Caco-2 (cell line): ENCODE data around the gene FLNA. TPM values are rescaled to one million over a fixed set of nuclear protein-coding genes. Genes with fewer than 3 reads are reported as not detected.

Experiments used
- BruUV-seq: library from RNA; stranded (reverse); fragments of 400-500 nt; replicated peaks from 2 replicates; lab custom pipeline; 2021; lab: Mats Ljungman, UMichigan
- CTCF ChIA-PET: fragments of 300-600 bp; sonication (Branson Sonifier 250); formaldehyde crosslinking; loops from one replicate; lab custom pipeline; 2022; ENCODE audit warnings: antibody characterized with exemption; lab: Charles Lee
- POLR2A ChIA-PET: fragments of 300-600 bp; sonication (Branson Sonifier 250); formaldehyde crosslinking; loops from one replicate; lab custom pipeline; 2022; ENCODE audit warnings: antibody characterized with exemption; lab: Charles Lee
- DNase-seq, 2 experiments: peaks; one replicate each; pipeline versions ENCODE4 v3.0.0 to v3.0.0-alpha.2; 2020 to 2022
- H3K27me3 ChIP-seq: replicated peaks from 2 replicates; pipeline ENCODE4 v1.6.0; 2011; ENCODE audit warnings: low read length; ENCODE audit not compliant: control insufficient read depth, insufficient read depth
- H3K36me3 ChIP-seq: 2 replicates; pipeline ENCODE4 v1.5.1; 2011; ENCODE audit warnings: low read length; ENCODE audit not compliant: control insufficient read depth, insufficient read depth
- H3K4me1 ChIP-seq: fragments of 250-450 bp; sonication (Bioruptor Pico); 2 replicates; pipeline ENCODE4 v1.5.1; 2020; ENCODE audit warnings: mild to moderate bottlenecking
- H3K4me3 ChIP-seq: 2 replicates; pipeline ENCODE4 v1.5.1; 2011; ENCODE audit warnings: low read depth, mild to moderate bottlenecking, control low read depth, low read length
- H3K9me3 ChIP-seq: fragments of 250-450 bp; sonication (Bioruptor Pico); 2 replicates; pipeline ENCODE4 v1.5.1; 2020; ENCODE audit warnings: mild to moderate bottlenecking, moderate library complexity
- H3K27ac Mint-ChIP-seq: one replicate; pipeline ENCODE4 v1.8.0; 2022; ENCODE audit warnings: mixed read lengths; ENCODE audit not compliant: unreplicated experiment
- H3K27me3 Mint-ChIP-seq: one replicate; pipeline ENCODE4 v1.8.0; 2022; ENCODE audit warnings: mixed read lengths; ENCODE audit not compliant: insufficient read depth, unreplicated experiment
- H3K36me3 Mint-ChIP-seq: one replicate; pipeline ENCODE4 v1.8.0; 2022; ENCODE audit warnings: mild to moderate bottlenecking, mixed read lengths; ENCODE audit not compliant: insufficient read depth, unreplicated experiment
- H3K4me1 Mint-ChIP-seq: one replicate; pipeline ENCODE4 v1.8.0; 2022; ENCODE audit warnings: low read depth, mixed read lengths; ENCODE audit not compliant: unreplicated experiment
- H3K4me3 Mint-ChIP-seq: one replicate; pipeline ENCODE4 v1.8.0; 2022; ENCODE audit warnings: mild to moderate bottlenecking, moderate library complexity, mixed read lengths; ENCODE audit not compliant: unreplicated experiment
- H3K9me3 Mint-ChIP-seq: one replicate; pipeline ENCODE4 v1.8.0; 2022; ENCODE audit warnings: mixed read lengths; ENCODE audit not compliant: unreplicated experiment
- CTCF ChIP-seq, 2 experiments: fragments of 200-600 bp in 1 of 2; IDR thresholded peaks; 1 replicate in 1 of 2; 2 replicates in 1 of 2; pipeline versions ENCODE4 v1.5.1 to v1.8.0; 2011 to 2022; ENCODE audit warnings: antibody characterized with exemption in 1 of 2, control low read depth in 1 of 2, inconsistent platforms in 1 of 2, low read depth in 1 of 2, low read length in 1 of 2, mild to moderate bottlenecking in 1 of 2, moderate library complexity in 1 of 2; ENCODE audit not compliant: insufficient read depth in 1 of 2, severe bottlenecking in 1 of 2, unreplicated experiment in 1 of 2
- intact Hi-C: fragments of 100-400 bp; cut with micrococcal nuclease; formaldehyde crosslinking; loops from one replicate; pipeline ENCODE4 v1.10.0; 2022; ENCODE audit not compliant: unreplicated experiment
- total RNA-seq: library from RNA; stranded (reverse); gene quantifications from 2 replicates; pipeline ENCODE4 v1.2.3, GENCODE V29; 2022

Gene FLNA
- total RNA-seq, 1 experiment from 2014 or later = 546 TPM

GRCh38 chrX:154300816-154301215, 73.6 kb downstream of the FLNA start:
- no peak for DNase-seq
- Mint-ChIP-seq H3K4me3 (no peak overlapping the region), H3K36me3 (no peaks in the 10 kb centered on the region), H3K9me3 (no peaks in the 10 kb centered on the region), H3K4me1 (no peaks in the 10 kb centered on the region), H3K27me3 (peaks cover 8% of the 10 kb centered on the region), H3K27ac (no peak overlapping the region)
- ChIA-PET CTCF (interaction anchor here (0.6 kb wide), 1 partner anchor 676 kb away, joined by 7 read pairs; no protein-coding TSS in a partner anchor), POLR2A (no interaction called here)
- intact Hi-C loops = no loop called here
- Histone ChIP-seq H3K4me1 (no peaks in the 10 kb centered on the region), H3K9me3 (no peaks in the 10 kb centered on the region), H3K27me3 (no peaks in the 10 kb centered on the region), H3K36me3 (no peaks in the 10 kb centered on the region), H3K4me3 (no peak overlapping the region)
- no peak for TF ChIP-seq CTCF (IDR thresholded peaks at IDR 0.05; ENCODE audit: insufficient read depth in 1 of 2, low read depth in 1 of 2, low read length in 1 of 2, severe bottlenecking in 1 of 2, unreplicated experiment in 1 of 2)
- no TSS peak for BruUV-seq

Other genes starting within 250 kb of the FLNA start
- not detected in 2 replicates for gene OPN1LW, start 230.4 kb downstream of the FLNA start, total RNA-seq
- not detected in 2 replicates for gene OPN1MW, start 192.0 kb downstream of the FLNA start, total RNA-seq
- not detected in 2 replicates for gene OPN1MW2, start 154.9 kb downstream of the FLNA start, total RNA-seq
- not detected in 2 replicates for gene OPN1MW3, start 117.1 kb downstream of the FLNA start, total RNA-seq
- not detected in 2 replicates for gene TEX28, start 79.5 kb downstream of the FLNA start, total RNA-seq
- gene TKTL1, start 78.8 kb downstream of the FLNA start, total RNA-seq = 0.26 TPM in 1 of 2 replicates, not detected in the other
- gene EMD, start 4.7 kb upstream of the FLNA start, total RNA-seq = 67.2 and 70.1 TPM in 2 replicates
- gene RPL10, start 23.7 kb upstream of the FLNA start, total RNA-seq = 2,081 and 2,086 TPM in 2 replicates
- gene DNASE1L1, start 34.6 kb upstream of the FLNA start, total RNA-seq = 8.8 and 9.7 TPM in 2 replicates
- gene TAFAZZIN, start 36.9 kb upstream of the FLNA start, total RNA-seq = 30.2 and 34.0 TPM in 2 replicates
- gene ATP6AP1, start 54.0 kb upstream of the FLNA start, total RNA-seq = 107 and 112 TPM in 2 replicates
- 68.7 and 69.5 TPM in 2 replicates for gene GDI1, start 62.5 kb upstream of the FLNA start, total RNA-seq
- gene FAM50A, start 69.5 kb upstream of the FLNA start, total RNA-seq = 75.9 and 82.3 TPM in 2 replicates
- 58.4 and 61.5 TPM in 2 replicates for gene PLXNA3, start 83.6 kb upstream of the FLNA start, total RNA-seq
- gene LAGE3, start 104.6 kb upstream of the FLNA start, total RNA-seq = 26.0 and 26.7 TPM in 2 replicates
- gene UBL4A, start 112.0 kb upstream of the FLNA start, total RNA-seq = 38.8 and 42.5 TPM in 2 replicates
- 19.6 and 22.5 TPM in 2 replicates for gene SLC10A3, start 116.0 kb upstream of the FLNA start, total RNA-seq
- gene FAM3A, start 141.6 kb upstream of the FLNA start, total RNA-seq = 23.0 and 27.3 TPM in 2 replicates
- 83.6 and 103 TPM in 2 replicates for gene G6PD, start 172.2 kb upstream of the FLNA start, total RNA-seq
- 28.6 and 29.3 TPM in 2 replicates for gene IKBKG, start 173.0 kb upstream of the FLNA start, total RNA-seq
- gene CTAG1A, start 210.5 kb upstream of the FLNA start, total RNA-seq = not detected in 2 replicates
- gene CTAG1B, start 244.6 kb upstream of the FLNA start, total RNA-seq = not detected in 2 replicates